Measurements from ENCODE around the gene CTSK. TPM values are rescaled to one million over a fixed set of nuclear protein-coding genes. Genes with fewer than 3 reads are reported as not detected.
"Not testable (repeated sequence)": the region's sequence is repeated elsewhere in the genome, so short reads cannot be mapped to it uniquely, and the experiment has no call there.

Gene CTSK
- total RNA-seq, 1 donor from 2014 or later = 8.8 TPM

GRCh38 chr1:150842343-150842742, 34.3 kb upstream of the CTSK start:
- TF ChIP-seq CTCF (IDR thresholded peaks at IDR 0.05; ENCODE audit: partially characterized antibody, unreplicated experiment) = no peak
- DNase-seq = no peak
- Mint-ChIP-seq H3K27me3 (ENCODE audit: unreplicated experiment) (no peaks in the 10 kb centered on the region), H3K36me3 (ENCODE audit: unreplicated experiment) (no peaks in the 10 kb centered on the region), H3K27ac (ENCODE audit: unreplicated experiment) (no peak overlapping the region), H3K4me1 (ENCODE audit: low read depth, unreplicated experiment) (no peaks in the 10 kb centered on the region), H3K9me3 (ENCODE audit: unreplicated experiment) (peaks cover 2% of the 10 kb centered on the region), H3K4me3 (ENCODE audit: unreplicated experiment) (no peak overlapping the region)

- no peak overlapping the region for H3K4me3 Mint-ChIP-seq (ENCODE audit: unreplicated experiment)
- TF ChIP-seq CTCF (IDR thresholded peaks at IDR 0.05; ENCODE audit: partially characterized antibody, unreplicated experiment) = no peak
- H3K4me1 Mint-ChIP-seq (ENCODE audit: low read depth, unreplicated experiment) = no peaks in the 10 kb centered on the region
- peaks cover 4% of the 10 kb centered on the region for H3K9me3 Mint-ChIP-seq (ENCODE audit: unreplicated experiment)
- no peak overlapping the region for H3K27ac Mint-ChIP-seq (ENCODE audit: unreplicated experiment)
- H3K36me3 Mint-ChIP-seq (ENCODE audit: unreplicated experiment) = no peaks in the 10 kb centered on the region
- H3K27me3 Mint-ChIP-seq (ENCODE audit: unreplicated experiment) = no peaks in the 10 kb centered on the region
- DNase-seq = no peak
Observed at GRCh38 chr1:150841626-150842025, 33.6 kb upstream of the CTSK start.

- H3K36me3 Mint-ChIP-seq (ENCODE audit: unreplicated experiment); H3K27ac Mint-ChIP-seq (ENCODE audit: unreplicated experiment); H3K9me3 Mint-ChIP-seq (ENCODE audit: unreplicated experiment); H3K4me3 Mint-ChIP-seq (ENCODE audit: unreplicated experiment); DNase-seq; H3K27me3 Mint-ChIP-seq (ENCODE audit: unreplicated experiment); H3K4me1 Mint-ChIP-seq (ENCODE audit: low read depth, unreplicated experiment): not testable (repeated sequence)
Observed at GRCh38 chr1:150840850-150841249, 32.8 kb upstream of the CTSK start.

- no peak overlapping the region for H3K4me3 Mint-ChIP-seq (ENCODE audit: unreplicated experiment)
- H3K27me3 Mint-ChIP-seq (ENCODE audit: unreplicated experiment) = no peaks in the 10 kb centered on the region
- no peaks in the 10 kb centered on the region for H3K36me3 Mint-ChIP-seq (ENCODE audit: unreplicated experiment)
- H3K4me1 Mint-ChIP-seq (ENCODE audit: low read depth, unreplicated experiment) = no peaks in the 10 kb centered on the region
- TF ChIP-seq CTCF (IDR thresholded peaks at IDR 0.05; ENCODE audit: partially characterized antibody, unreplicated experiment) = no peak
- peaks cover 4% of the 10 kb centered on the region for H3K9me3 Mint-ChIP-seq (ENCODE audit: unreplicated experiment)
- no peak for DNase-seq
- no peak overlapping the region for H3K27ac Mint-ChIP-seq (ENCODE audit: unreplicated experiment)
Observed at GRCh38 chr1:150836129-150836773, 28.2 kb upstream of the CTSK start.

GRCh38 chr1:150833961-150834360, 25.9 kb upstream of the CTSK start:
- not testable (repeated sequence) for H3K36me3 Mint-ChIP-seq (ENCODE audit: unreplicated experiment); H3K27me3 Mint-ChIP-seq (ENCODE audit: unreplicated experiment); H3K4me3 Mint-ChIP-seq (ENCODE audit: unreplicated experiment); H3K4me1 Mint-ChIP-seq (ENCODE audit: low read depth, unreplicated experiment); DNase-seq; H3K9me3 Mint-ChIP-seq (ENCODE audit: unreplicated experiment); H3K27ac Mint-ChIP-seq (ENCODE audit: unreplicated experiment)

GRCh38 chr1:150832597-150832996, 24.5 kb upstream of the CTSK start:
- Mint-ChIP-seq H3K4me3 (ENCODE audit: unreplicated experiment) (no peak overlapping the region), H3K9me3 (ENCODE audit: unreplicated experiment) (peaks cover 4% of the 10 kb centered on the region), H3K27ac (ENCODE audit: unreplicated experiment) (no peak overlapping the region), H3K4me1 (ENCODE audit: low read depth, unreplicated experiment) (no peaks in the 10 kb centered on the region), H3K36me3 (ENCODE audit: unreplicated experiment) (no peaks in the 10 kb centered on the region), H3K27me3 (ENCODE audit: unreplicated experiment) (no peaks in the 10 kb centered on the region)
- no peak for TF ChIP-seq CTCF (IDR thresholded peaks at IDR 0.05; ENCODE audit: partially characterized antibody, unreplicated experiment)
- DNase-seq = no peak
